GM08714 (cell line): ENCODE measurements around the gene VMP1.
"Not testable (repeated sequence)": the region's sequence is repeated elsewhere in the genome, so short reads cannot be mapped to it uniquely, and the experiment has no call there.

Experiments
- H3K4me3 ChIP-seq: fragments of 200-500 bp; sonication (Bioruptor generic); 2 replicates; pipeline ENCODE4 v1.5.1; 2014; ENCODE audit warnings: mild to moderate bottlenecking, low read length, inconsistent platforms
- ZNF274 ChIP-seq: IDR thresholded peaks from 2 replicates; pipeline ENCODE4 v1.6.1; 2012; ENCODE audit warnings: mild to moderate bottlenecking, low read depth, low read length

VMP1 gene

DNA sequence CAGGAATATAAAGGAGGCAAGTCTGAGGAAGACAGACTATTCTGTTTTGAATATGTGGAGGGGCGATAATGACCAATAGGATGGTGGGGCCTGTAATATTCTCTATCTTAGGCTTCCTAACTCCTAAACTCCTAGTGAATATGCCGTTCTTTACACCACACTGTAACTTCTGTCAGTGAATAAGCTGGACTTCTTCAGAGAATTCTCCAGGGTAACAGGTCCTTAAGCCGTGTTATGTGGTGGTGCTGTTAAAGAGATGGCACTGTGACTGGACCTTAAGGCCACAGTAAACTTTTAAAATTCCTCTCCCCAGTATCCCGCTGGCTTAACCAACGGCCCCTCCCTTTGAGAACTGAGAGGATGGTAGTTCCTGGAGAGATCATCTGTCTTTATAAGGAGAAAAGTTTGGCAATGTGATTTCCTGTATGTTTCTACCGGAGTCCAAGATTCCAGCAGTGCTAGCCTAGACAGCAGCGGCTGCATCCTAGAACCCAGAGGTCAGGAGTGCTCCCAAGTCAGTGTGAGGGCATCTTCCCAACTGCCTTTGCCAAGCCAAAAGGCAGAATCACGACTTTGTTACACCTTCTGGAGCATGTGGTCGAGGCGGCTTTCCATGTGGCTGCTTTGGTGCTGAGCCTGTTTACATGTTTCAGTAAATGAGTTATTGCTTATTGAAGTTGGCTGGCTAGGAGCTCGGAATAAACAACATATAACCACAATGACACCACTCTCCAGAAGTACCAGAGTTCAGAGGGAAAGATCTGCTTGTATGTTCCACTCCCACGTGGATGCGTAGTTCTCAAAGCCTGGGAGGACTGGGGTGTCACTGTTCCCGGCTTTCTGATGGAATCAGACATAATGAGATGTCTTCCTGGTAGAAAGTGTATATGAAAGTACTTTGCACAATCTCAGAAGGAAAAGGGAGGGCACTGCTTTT, 144.3 kb downstream of the VMP1 start:
- H3K4me3 ChIP-seq: no peak overlapping the region
- TF ChIP-seq ZNF274: no peak

DNA sequence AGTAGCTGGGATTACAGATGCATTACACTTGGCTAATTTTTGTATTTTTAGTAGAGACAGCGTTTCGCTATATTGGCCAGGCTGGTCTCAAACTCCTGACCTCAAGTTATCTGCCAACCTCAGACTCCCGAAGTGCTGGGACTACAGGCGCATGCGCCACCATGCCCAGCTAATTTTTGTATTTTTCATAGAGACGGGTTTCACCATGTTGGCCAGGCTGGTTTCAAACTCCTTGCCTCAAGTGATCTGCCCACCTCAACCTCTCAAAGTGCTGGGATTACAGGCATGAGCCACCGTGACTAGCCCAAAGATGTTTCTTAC, 145.4 kb downstream of the VMP1 start:
- H3K4me3 ChIP-seq: not testable (repeated sequence)

DNA sequence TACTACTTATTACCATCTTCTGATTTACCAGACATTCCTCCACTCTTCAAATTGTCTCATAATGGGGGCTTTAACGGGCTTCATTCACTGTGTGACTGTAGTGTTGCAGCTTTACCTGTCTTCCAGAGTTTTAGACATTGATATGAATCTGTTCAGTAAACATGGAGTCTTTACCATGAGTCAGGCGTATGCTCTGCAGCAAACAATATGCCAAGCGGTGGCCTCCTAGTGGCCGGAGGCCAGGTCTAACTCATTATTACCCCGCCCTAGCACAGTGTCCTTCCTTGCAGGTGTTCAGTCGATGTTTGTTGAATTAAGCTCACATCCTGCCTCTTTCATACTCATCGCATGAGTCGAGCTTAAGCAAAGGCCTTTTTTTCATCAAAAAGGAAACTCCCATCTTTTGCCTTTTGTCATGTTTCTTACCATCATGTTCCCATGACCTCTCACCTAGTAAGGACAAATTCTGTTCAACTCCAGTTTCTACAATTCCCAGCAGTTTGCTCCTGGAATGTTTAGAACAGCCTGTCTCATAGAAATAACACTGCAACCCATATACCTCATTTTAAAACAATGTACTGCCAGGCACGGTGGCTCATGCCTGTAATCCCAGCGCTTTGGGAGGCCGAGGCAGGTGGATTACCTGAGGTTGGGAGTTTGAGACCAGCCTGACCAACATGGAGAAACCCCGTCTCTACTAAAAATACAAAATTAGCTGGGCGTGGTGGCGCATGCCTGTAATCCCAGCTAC, 145.9 kb downstream of the VMP1 start:
- TF ChIP-seq ZNF274: no peak
- no peak overlapping the region for H3K4me3 ChIP-seq

DNA sequence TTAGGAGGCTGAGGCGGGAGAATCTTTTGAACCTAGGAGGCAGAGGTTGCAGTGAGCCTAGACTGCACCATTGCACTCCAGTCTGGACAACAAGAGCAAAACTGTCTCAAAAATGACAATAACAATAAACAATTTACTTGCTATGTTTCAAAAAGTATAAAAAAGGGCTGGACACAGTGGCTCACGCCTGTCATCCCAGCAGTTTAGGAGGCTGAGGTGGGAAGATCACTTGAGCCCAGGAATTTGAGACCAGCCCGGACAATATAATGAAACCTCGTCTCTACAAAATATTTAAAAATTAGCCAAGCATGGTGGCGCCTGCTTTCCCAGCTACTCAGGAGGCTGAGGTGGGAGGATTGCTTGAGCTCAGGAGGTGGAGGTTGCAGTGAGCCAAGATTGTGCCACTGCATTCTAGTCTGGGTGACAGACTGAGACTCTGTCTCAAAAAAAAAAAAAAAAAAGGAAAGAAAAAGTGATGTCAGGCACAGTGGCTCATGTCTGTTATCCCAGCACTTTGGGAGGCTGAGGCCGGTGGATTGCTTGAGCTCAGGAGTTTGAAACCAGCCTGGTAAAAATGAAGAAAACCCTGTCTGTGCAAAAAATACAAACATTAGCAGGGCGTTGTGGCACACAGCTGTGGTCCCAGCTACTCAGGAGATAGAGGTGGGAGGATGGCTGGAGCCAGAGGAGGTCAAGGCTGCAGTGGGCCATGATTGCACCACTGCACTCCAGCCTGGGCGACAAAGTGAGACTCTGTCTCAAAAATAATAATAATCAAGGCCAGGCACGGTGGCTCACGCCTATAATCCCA, 146.7 kb downstream of the VMP1 start:
- not testable (repeated sequence) for H3K4me3 ChIP-seq

DNA sequence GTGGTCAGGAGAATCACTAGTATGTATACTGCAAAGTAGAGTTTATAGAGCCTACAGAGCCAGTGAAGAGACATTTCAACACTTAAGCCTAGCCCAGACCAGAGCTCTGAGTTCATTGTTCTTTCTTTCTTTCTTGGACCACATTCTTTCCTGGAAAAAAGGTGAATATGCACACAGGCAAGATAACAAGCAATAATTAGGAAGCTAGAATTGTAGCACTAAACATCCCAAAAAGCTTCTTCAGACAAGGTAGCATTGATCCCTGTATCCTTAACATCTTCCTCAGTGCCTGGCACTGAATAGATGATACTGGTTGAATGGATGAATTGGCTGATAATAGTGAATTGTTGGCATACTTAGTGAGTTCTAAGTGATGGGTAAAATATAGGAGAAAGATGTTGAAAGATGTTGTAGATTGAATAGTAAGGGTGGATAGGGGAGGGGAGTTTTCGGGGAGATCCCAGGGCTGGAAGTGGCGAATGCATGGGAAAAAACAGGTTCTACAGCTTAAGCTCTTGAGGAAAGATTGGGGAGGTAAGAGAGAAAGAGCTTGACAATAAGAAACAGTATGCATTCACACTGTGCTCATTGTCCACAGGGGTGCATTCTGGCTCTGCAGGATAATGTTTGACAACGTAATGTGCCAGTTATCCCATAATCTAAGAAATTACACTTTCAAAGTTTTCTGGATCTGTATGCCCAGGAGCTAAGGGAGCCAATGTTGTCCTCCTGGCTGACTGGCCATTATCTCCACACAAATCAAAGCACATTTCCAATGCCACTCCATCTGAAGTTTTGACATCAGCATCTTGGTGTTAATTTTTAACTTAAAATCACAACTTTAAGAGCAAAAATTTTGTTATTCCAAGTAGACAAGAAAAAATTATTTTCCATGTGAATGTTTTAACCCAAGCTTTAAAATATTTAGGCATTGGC, 149.7 kb downstream of the VMP1 start:
- TF ChIP-seq ZNF274: no peak
- H3K4me3 ChIP-seq: no peak overlapping the region

DNA sequence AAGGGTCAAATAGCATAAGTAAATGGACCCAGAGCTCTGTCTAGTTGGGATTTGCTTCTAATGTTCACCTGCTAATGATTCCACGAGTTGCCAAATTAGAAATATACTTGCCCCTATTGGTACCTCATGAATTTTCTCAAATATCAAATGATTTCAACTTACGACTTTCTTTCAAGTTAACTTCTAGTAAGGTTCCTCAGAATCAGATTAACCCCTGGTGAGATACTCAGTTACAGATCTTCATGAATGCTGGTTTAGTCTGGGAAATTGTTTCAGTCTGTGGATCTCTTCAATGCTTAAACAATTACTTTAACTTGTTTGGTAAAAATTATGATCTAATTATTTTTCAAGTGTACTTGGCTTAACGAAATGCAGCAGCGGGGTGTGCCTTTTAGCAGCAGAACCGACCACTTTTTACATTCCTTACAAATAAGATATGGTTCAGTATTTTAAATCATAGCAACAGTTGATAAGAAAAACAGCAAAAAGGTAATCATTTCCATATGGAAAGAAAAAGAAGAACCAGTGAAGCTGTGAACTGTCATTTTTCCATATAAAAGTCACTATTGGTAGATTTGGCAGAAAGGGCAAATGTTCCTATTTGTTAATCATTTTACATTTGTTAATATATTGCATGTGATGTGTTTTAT, 150.8 kb downstream of the VMP1 start:
- no peak for TF ChIP-seq ZNF274
- H3K4me3 ChIP-seq: no peak overlapping the region

DNA sequence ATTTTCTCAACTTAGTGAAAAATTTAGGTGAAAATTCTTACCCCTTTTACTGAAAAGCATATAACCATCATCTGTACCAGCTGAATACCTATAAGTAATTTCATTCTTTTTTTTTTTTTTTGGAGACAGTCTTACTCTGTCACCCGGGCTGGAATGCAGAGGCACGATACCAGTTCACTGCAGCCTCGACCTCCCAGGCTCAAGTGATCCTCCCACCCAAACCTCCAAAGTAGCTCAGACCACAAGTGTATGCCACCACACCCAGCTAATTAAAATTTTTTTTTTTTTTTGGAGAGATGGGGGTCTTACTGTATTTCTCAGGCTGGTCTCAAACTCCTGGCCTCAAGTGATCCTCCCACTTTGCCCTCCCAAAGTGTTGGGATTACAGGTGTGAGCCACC, 151.5 kb downstream of the VMP1 start:
- H3K4me3 ChIP-seq: no peak overlapping the region
- no peak for TF ChIP-seq ZNF274

DNA sequence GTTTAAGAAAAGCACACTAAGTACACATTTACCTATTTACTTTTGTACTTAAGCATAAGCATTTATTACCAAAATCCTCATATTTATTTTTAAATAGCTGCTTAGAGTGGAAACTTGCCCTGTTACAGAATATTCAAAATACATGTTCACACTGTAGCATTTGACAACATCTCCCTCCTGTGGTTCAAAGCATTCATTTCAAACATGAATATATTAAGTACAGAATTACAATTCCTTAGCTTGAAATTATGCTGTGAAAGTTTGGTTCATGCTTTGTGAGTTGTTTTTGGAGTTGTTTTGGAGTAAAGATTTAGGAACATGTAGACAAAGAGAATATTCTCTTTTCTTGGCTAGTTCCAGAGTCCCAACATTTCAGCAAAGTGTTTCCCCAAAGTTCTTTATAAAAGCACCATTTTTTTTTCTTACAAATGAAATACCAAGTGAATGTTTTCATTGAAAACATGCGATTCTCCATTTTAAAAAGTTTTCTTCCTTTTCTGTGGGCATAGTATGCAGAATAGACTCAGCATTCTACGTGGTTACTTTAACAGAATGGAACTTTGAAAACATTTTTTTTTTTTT, 152.1 kb downstream of the VMP1 start:
- TF ChIP-seq ZNF274: no peak

DNA sequence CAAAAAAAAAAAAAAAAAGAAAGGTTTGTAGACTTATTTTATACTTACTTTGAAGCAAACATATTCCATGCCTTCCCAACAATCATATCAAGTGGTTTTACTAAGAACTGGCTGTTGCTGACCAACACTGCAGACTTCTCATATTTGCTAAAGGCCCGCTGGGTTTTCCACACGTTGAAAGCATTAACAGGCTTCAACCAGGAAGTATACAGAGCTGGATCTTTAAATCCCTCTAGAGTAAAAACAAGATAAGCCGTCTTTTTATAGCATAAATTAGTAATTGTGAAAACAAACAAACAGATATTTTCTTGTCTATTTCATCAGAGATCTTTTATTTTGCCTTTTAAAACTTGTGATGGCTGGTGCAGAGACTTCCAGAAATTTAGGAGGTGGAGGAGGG, 156.2 kb downstream of the VMP1 start:
- no peak for TF ChIP-seq ZNF274

More for the DNA sequence above, 152.1 kb downstream of the VMP1 start:
- H3K4me3 ChIP-seq: no peak overlapping the region

DNA sequence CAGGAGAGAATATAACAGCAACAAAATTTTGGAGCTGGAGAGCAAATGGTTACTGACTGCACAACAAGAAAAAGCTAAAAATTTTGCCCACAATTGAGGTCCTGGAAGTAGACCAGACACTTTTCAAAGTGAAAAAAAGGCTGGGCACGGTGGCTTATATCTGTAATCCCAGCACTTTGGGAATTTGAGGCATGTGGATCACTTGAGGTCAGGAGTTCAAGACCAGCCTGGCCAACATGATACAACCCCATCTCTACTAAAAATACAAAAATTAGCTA, 162.4 kb downstream of the VMP1 start:
- H3K4me3 ChIP-seq: no peak overlapping the region
- no peak for TF ChIP-seq ZNF274

More for the DNA sequence above, 156.2 kb downstream of the VMP1 start:
- no peak overlapping the region for H3K4me3 ChIP-seq

DNA sequence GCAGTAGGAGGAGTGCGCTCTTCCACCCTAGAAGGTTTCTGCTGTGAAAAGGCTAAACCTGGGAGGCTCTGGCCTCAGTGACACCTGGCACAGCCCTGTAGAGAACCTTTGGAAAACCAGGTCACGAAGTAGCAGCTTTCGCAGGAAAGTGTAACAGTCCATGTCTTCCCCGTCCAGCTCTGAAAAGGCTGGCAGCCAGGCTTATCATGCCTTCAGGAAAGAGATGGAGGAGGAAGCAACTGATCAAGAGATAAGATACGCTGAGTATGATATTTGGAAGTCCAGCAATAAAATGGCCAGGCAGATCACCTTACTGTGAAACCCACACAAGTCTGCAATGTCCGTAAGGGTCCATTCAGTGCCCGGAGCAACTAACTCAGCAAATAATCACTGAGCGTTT, 163.0 kb downstream of the VMP1 start:
- TF ChIP-seq ZNF274: no peak
- H3K4me3 ChIP-seq: no peak overlapping the region

DNA sequence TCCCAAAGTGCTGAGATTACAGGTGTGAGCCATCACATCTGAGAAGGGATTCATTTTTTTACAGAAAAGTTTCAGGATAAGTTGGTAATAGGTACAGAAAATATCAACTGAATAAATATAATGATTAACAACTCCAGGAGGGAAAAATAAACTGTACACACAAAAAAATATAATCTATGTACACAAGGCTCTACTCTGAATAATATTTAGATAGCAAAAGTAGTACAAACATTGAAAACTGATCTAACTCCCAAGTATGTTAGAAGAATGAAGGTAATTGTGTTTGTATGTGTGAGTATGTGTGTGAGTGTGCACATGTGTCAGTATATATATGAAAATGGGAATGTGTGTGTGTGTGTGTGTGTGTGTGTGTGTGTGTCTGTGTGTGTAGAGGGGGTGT, 164.9 kb downstream of the VMP1 start:
- no peak for TF ChIP-seq ZNF274
- H3K4me3 ChIP-seq: no peak overlapping the region

DNA sequence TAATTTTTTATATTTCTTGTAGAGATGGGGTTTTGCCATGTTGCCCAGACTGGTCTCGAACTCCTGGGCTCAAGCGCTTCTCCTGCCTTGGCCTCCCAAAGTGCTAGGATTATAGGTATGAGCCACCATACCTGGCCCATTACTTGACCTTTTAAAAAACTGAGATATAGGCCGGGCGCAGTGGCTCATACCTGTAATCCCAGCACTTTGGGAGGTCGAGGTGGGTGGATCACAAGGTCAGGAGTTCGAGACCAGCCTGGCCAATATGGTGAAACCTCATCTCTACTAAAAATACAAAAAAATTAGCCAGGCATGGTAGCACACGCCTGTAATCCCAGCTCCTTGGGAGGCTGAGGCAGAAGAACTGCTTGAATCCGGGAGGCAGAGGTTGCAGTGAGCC, 166.0 kb downstream of the VMP1 start:
- H3K4me3 ChIP-seq: not testable (repeated sequence)

DNA sequence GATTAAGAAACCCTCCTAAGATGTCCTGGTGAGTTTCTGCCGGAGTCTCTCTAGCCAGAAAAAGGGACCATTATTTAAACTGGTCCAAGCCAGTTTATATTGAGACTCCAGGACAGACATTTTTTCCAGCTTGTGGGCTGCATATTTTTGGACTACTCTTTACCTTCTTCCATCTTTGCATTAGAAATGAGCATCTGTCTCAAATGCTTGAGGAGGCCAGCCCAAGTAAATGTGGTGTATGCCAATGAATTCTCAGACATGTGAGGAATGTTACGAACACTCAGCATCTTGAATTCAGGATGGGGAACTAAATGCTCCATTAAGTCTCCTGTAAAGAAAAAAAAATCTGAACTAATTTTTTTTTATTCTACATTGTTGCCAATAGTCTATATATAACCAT, 166.9 kb downstream of the VMP1 start:
- H3K4me3 ChIP-seq: no peak overlapping the region
- no peak for TF ChIP-seq ZNF274
